GM19397 (cell line): ENCODE results near the gene LRCOL1.

Experiments
- ATAC-seq: cut with Tn5 transposase; IDR thresholded peaks from one replicate; pipeline ENCODE4 v1.9.1; 2021; ENCODE audit warnings: mild to moderate bottlenecking, moderate library complexity; ENCODE audit not compliant: unreplicated experiment

LRCOL1 gene

GRCh38 chr12:132620113-132620898 lies 9.9 kb upstream of the LRCOL1 start:
- no peak for ATAC-seq

- no peak for ATAC-seq
Measured at GRCh38 chr12:132619386-132620112, 9.2 kb upstream of the LRCOL1 start.

- no peak for ATAC-seq
Measured at GRCh38 chr12:132619071-132619385, 8.6 kb upstream of the LRCOL1 start.

GRCh38 chr12:132618683-132619043 lies 8.3 kb upstream of the LRCOL1 start, which contains the start of gene P2RX2:
P2RX2 (plus strand) TSS chr12:132618776; CDS start chr12:132618817, 41 bp downstream.
- ATAC-seq, result no peak

DNA sequence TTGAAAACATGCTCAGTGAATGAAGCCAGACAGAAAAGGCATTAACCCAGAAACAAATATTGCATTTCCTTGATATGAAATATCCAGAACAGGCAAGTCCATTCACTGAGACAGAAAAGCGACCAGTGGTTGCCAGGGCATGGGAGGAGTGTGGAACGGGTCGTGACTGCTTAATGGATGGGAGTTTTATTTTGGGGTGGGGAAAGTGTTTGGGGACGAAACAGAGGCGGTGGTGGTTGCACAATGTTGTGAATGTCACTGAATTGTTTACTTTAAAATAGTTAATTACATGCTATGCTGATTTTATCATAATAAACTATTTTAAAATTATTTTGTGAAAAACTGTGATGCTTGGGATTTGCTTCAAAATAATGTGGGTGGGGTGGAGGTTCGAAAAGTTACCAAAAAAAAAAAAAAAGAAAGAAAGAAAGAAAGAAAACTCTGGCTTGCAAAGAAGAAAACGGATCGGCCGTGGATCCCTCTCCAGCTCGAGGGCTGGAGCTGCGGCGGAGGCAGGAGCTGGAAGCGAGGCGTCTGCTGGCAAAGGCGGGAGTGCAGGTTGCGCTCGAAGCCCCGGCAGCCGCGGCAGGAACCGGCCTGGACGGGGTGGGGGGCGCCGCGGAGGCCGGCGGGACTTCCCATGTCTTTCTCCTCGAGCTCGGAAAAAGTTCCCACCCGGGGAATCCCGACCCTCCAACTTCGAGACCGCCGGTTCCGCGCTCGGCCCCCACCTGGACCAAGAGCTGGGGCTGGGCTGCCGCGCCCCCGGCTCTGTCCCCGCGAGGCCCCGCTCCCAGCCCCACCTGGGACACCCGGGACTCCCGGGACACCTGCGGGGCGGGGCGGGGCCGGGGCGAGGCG lies 7.7 kb upstream of the LRCOL1 start:
- no peak for ATAC-seq

DNA sequence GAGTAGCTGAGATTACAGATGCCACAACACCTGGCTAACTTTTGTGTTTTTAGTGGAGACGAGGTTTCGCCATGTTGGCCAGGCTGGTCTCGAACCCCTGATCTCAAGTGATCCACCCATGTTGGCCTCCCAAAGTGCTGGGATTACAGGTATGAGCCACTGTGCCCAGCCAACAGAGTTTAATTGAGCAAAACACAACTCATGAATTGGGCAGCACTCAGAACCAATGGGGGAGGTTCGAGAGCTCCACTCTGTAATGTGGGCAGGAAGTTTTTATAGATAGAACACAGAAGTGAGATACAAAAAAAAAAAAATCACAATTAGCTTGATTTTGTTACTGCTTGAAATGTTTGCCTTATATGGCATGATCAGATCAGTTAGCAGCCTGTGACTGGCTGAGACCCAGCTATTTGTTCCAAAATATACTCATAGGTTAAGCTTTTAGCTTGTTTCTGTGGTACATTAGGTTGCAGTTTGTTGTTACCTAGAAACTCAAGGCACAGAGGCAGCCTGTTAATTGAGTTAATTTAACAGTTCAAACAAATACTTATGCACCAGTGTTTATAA lies 6.8 kb upstream of the LRCOL1 start:
- ATAC-seq, result no peak

- no peak for ATAC-seq
Measured at GRCh38 chr12:132615579-132616038, 5.2 kb upstream of the LRCOL1 start.

GRCh38 chr12:132614861-132615578 lies 4.6 kb upstream of the LRCOL1 start:
- no peak for ATAC-seq

- no peak for ATAC-seq
Measured at GRCh38 chr12:132614029-132614428, 3.6 kb upstream of the LRCOL1 start.

DNA sequence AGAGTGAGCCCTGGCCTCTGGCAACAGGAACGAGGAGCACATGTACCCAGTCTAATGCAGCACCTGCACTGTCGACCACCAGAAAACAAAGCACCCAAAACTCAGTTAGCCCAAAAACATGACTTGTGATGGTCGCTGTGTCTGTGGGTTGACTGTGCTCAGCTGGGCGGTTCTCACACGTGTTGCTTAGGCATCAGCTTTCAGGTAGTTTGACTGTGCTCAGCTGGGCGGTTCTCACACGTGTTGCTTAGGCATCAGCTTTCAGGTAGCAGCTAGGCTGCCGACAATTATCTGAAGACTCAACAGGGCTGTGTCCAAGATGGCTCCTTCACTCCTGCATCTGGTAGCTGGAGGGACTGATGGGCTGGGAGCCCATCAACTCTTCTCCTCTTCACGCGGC lies 1.2 kb upstream of the LRCOL1 start:
- no peak for ATAC-seq

DNA sequence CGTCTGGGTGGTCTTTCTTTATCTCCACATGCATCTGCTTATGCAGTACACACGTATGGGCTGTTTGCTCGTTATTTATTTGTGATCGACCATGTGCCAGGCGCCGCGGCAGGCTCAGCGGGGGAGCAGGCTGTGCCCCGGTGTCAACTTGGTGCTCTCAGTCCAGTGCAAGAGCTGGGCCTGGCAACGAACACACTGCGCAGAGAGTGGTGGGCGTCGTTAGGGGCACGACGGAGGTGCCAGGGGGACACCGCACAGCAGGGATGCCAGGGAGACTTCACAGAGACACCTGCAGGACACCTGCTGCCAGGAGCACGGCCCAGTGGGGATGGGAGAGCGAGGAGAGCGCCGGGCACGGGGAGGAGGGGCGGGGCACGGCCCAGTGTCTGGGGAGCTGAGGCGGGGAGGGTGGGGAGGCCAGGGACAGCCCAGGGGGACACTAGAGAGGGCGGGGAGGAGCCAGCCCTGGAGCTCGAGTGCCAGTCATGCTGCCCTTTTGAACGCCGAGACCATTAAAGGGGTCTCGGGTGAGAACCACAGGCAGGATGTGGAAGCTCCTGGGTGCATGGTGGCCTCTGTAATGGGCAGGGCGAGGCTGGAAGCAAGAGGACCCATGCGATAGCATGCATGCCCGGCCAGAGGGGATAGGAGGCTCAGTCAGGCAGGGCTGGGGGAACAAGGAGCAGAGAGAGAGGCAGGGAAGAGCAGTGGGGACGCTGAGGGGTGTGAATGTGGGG lies 652 bp upstream of the LRCOL1 start:
- ATAC-seq, result no peak

DNA sequence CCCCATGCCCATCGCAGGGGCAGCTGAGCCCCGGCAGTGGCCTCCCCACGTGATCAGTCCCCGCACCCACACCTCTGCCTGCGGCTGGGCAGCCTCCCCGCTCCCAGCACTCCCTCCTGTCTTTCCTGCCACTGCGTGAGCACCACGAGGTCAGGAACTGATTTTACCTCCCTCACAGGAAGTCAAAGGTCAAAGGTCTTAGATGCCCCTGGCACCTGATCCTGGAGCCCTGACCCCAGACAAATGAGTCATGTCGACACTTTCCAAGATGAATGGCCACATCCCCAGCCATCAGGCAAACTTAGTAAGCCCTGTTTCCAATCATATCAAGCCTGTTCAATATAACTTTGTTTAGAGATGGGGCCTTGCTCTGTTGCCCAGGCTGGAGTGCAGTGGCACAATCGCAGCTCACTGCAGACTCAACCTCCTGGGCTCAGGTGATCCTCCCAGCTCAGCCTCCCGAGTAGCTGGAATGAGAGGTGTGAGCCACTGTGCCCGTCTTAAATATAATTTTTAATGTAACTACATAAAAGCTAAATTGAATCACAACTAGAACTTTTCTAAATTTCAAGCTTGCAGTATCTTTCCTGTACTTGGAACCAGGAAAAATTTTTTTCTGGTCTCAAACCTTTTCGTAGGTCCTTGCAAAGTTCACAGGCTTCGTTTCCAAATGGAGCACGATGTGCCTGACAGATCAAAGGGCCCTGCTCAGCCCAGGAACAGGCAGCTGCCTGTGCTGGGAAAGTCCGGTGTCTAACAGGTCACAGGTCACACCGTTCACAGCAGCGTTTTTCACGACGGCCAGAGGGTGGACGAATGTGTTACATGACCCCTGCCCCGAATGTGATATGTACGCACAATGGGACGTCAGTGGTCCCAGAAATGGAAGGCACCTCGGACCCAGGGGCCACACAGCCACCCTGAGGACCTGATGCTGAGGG lies 1.9 kb downstream of the LRCOL1 start:
- ATAC-seq, result no peak

DNA sequence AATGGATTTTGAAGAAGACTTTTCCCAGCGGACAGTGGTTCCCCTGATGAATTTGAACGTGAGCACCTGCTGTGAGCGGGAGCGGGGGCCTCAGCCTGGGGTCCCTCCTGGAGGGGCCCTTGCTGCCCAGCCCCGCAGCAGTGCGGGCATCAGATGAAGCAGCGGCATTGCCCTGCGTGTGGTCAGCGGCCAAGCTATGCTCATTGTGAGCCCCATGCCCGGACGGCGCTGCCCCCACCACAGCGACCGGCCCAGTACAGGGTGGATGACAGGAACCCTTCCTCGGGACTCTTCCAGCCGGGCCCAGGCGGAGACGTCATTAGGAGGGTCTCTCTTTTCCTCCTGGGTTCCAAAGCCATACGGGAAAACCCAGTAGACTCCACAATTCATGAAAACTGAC lies 3.5 kb downstream of the LRCOL1 start:
- ATAC-seq, result no peak

DNA sequence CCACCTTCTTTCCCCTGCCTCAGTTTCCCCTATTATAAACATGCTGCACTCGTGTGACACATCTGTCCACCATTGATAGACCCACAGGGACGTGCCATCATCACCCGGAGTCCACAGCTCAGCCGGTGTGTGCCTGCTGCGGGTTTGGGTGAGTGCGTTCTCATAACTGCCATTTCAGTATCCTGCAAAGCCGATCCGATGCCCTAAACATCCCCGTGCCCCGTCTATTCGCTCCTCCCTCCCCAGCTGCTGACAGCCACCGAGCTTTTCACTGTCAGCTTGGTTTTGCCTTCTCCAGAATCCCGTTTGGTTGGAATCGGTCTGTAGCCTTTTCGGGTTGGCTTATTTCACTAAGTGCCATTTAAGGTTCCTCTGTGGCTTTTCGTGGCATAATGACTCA lies 3.9 kb downstream of the LRCOL1 start:
- ATAC-seq, result no peak

DNA sequence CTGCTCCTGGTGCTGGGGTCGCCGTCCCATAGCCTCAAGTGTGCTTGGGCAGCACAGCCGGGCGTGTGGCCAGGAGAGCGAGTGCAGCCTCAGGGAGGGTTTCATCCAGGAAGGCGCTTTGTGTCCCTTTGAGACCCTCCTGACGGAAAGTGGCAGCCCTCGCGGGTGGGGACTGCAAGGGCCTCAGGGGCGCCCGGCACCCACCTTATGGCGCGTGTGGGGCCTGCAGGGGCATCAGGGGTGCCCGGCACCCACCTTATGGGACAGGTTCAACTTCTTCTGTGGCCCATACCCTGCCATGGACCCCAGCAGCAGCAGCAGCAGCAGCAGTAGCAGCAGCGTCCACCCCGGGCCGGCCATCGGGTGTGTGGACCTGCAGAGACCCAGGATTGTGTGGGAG lies 4.5 kb downstream of the LRCOL1 start:
- ATAC-seq, result no peak

DNA sequence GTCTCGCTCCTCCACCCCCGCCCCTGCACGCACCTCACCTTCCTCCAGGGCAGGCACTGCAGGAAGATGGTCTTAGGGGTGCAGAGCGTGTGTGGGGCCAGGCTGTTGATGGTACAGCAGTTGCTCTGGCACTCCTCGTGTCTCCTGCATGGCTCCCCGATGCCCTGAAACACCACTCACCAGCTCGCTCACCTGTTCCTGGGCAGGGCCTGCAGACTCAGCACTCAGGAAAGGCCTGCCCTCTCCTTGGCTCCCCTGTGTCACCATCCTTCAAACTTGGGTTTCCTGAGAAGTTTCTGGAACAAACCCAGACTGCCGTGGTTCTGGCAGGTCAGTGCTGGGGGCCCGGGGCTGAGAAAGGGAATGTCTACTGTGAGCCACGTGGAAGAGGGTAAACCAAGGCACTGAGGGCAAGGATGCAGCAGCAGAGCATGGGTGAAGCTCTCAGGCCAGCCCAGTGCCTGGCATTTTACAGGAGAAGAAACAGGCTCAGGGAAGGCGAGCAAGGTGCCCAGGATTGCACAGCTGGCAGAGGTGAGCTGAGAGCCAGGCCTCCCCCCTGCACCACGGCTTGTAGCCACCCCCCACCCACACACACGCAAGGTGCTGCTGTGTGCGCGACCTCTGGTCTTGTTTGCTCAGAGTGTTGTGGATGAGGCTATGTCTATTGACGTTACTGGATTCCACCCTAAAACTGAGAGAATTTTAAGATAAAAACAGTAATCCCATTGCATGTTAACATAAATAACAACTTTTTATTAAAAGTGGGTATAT lies 5.5 kb downstream of the LRCOL1 start:
- ATAC-seq, result no peak

DNA sequence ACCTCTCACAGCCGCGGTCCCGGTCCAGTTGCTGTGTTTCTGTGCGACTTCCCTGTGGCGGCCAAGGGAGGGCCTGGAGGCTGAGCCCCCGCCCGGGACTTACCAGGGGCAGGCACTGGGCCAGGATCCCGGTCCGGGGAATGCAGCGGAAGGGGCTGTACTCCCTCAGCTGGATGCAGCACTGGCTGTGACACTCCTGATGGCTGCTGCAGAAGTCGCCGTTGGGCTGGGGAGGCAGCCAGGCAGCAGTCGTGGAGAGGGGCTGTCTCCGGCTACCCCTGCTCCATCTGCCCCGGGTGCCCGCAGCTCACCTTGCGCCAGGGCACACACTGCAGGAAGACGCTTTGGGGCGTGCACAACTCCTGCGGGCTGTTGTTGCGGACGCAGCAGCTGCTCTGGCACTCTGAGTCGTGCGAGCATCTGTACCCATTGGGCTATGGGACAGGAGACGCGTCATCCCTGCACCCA lies 6.2 kb downstream of the LRCOL1 start:
- ATAC-seq, result no peak
